ENCODE measurements around the gene RNF113B.

RNF113B gene

DNA sequence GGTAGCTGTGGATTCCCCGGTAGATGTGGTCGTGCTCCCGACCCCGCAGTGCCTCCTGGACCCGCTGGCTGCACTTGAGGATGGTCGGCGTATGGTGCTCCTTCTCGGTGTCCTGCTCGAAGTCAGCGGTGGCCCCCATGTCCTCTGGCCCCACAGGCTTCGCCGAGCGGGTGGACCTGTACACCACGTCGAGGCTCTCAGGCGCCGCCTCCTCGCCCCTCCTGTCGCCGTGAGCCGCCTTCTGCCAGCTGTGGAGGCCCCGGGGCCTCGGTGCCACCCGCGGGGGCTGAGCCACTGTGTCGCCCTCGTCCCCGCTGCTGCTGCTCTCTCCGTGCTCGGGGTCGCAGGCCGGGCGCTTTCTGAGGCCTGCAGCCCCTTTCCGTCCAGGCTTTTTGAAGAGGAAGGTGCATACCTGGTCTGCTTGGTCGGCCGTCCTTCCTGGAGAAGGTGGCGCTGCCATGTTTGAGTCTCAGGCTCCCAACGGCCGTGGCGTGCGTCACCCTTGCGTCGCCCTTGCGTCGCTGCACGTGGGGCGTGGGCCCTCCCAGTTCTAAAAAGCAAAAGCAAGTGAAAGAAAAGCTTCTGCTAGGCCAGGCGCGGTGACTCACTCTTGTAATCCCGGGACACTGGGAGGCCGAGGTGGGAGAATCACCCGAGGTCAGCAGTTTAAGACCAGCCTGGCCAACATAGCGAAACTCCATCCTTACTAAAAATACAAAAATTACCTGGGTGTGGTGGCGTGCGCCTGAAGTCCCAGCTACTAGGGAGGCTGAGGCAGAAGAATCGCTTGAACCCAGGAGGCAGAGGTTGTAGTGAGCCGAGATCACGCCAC is at the start of gene RNF113B:
RNF113B (minus strand) TSS at position 493 of the 832 bp plus-strand sequence; CDS start at position 460, 33 bp downstream.
- no peak for DNase-seq (ENCODE audit: low read depth in 1 of 2, low spot score in 1 of 2)

- no peak for DNase-seq (ENCODE audit: low read depth in 1 of 2, low spot score in 1 of 2)
These were observed 49.4 kb upstream of the RNF113B start for GRCh38 chr13:98226496-98226895.

DNA sequence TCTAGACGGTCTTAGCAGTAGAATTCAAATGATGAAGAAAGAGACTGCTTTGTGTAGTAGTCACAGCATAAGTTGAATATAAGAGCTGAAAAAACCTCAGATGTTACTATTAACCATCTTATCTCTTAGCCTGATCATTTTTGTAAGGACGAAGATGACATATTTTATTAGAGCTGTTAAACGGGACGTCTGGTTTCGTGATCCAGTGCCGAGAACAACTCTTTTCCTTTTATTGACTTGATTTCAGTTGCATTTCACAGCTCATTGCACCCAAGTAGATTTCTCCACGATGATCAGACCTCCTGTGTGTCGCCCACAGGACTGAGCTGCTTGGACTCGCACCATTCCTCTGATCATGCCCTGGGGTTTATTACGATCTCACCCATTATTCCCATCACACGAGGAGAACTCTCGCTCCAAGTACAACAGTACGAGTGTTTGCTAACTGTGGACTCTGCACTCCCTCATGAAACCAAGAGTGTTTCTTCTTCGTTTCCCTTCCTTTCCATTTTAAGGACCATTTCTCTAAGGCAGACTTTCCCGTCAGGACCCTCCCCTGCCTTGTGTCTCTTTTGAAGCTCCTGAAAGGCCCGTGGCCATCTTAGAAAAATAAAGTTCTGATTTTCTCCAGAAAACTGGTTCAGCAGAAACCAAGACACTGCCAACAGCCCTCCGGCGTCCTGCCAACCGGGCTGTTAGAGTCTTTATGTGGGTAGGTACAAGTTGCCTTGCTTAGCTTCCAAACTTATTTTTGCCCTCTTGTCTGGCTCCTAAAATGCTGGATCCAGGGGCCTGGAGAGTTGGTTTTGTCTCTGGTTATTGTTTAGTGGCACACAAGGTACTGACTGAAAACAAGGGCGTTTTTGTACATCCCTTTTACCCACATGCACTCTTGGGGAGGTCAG is 48.2 kb upstream of the RNF113B start:
- DNase-seq (ENCODE audit: low read depth in 1 of 2, low spot score in 1 of 2): no peak

DNA sequence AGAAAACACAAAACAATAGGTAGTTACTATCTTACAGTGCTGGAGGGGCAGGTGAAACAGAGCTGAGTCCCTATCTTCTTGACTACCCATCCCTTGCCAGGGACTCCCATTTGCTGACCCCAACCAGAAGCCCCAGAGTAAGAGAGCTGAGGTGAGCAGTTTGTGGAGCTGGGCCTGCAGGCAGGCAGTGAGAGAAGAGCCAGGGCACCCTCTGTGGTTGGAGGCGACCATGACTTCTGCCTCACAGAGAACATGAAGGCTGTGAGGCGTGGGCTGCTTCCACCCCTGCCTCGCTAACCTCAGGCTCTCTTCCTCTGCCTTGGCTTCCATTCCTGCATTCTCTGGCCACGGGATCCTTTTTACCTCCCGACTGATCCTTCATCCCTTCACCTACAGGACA is 47.5 kb upstream of the RNF113B start:
- no peak for DNase-seq (ENCODE audit: low read depth in 1 of 2, low spot score in 1 of 2)

DNA sequence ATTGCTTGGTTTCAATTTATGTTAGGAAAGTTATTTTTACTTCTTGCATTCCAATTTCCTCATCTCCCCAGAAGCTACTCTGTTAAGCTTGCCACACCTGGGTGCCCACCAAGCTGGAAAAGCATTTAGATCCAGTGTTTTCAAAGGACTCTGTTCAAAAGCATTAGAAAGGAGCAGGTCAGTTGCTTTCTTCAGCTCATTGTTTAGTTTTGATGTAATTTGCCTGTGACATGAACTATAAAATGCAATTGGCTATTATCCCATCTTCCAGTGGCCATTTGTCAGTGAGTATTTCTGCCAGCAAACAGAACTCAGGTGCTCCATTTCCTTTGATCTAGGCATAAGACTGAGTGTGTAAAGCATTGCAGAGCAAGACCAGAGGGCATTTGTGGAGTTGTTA is 46.7 kb upstream of the RNF113B start:
- DNase-seq (ENCODE audit: low read depth in 1 of 2, low spot score in 1 of 2): no peak

GRCh38 chr13:98222816-98223215 is 45.7 kb upstream of the RNF113B start:
- DNase-seq (ENCODE audit: low read depth in 1 of 2, low spot score in 1 of 2): no peak

GRCh38 chr13:98222081-98222554 is 45.0 kb upstream of the RNF113B start:
- DNase-seq (ENCODE audit: low read depth in 1 of 2, low spot score in 1 of 2): no peak

DNA sequence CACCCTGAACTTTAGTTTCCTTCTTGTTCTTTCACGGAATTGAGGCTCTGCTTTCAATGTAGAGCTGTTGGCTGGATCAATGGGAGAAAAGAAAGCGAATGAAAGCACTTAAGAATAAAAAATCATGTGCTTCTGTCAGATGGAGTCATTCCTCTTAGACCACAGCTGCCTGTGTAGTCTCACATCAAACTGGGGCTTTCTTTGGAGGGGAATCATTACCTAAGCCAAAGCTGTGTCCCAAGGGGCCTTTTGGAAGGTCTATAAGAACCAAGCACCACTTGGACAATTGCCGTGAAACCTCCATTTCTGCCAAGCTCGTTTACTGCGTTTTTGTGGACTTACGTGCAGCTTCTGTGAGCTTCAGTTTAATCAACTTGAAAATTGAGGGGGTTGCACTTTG is 44.2 kb upstream of the RNF113B start:
- DNase-seq (ENCODE audit: low read depth in 1 of 2, low spot score in 1 of 2): no peak

DNA sequence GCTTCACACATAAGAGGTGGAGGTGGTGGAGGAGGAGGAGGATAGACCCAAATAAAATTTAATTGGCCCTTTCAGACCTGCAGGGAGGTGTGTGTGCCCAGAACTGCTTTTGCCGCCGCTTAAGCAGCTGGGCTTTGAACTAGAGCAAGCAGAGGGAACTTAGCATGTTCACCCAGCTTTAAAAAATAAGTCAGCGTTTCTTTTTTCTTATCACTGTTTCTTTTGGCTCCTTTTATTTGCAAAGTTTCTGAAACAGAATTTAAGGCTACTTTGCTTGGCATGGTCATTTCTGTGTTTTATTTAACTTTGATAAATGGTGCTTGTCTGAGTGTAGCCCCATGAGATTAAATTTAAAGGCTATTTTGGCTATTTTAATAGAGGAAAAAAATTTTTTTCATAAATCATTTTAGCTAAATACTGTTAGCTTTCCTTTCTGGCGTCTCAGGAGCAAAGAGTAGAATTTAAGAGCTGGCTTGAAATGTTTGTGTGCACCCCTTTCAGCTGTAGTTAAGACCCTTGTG is 43.3 kb upstream of the RNF113B start:
- DNase-seq (ENCODE audit: low read depth in 1 of 2, low spot score in 1 of 2): no peak

DNA sequence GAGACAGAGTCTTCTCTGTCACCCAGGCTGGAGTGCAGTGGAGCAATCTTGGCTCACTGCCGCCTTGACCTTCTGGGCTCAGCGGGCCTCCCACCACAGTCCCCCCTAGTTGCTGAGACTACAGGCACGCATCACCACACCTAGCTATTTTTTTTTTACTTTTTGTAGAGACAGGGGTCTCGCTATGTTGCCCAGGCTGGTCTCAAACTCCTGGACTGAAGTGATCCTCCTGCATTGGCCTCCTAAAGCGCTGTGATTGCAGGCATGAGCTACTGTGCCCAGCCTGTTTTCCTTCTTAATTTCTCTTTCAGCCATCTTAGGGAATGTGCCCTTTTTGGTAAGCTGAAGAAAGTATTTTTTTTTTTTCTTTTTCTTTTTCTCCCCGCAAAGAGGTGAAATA is 42.6 kb upstream of the RNF113B start:
- DNase-seq (ENCODE audit: low read depth in 1 of 2, low spot score in 1 of 2): no peak

GRCh38 chr13:98217597-98217996 is 40.5 kb upstream of the RNF113B start:
- no peak for DNase-seq (ENCODE audit: low read depth in 1 of 2, low spot score in 1 of 2)

- no peak for DNase-seq (ENCODE audit: low read depth in 1 of 2, low spot score in 1 of 2)
These were observed 39.7 kb upstream of the RNF113B start for GRCh38 chr13:98216711-98217285.

GRCh38 chr13:98216135-98216565 is 39.1 kb upstream of the RNF113B start:
- no peak for DNase-seq (ENCODE audit: low read depth in 1 of 2, low spot score in 1 of 2)

GRCh38 chr13:98215508-98215907 is 38.4 kb upstream of the RNF113B start:
- no peak for DNase-seq (ENCODE audit: low read depth in 1 of 2, low spot score in 1 of 2)

DNA sequence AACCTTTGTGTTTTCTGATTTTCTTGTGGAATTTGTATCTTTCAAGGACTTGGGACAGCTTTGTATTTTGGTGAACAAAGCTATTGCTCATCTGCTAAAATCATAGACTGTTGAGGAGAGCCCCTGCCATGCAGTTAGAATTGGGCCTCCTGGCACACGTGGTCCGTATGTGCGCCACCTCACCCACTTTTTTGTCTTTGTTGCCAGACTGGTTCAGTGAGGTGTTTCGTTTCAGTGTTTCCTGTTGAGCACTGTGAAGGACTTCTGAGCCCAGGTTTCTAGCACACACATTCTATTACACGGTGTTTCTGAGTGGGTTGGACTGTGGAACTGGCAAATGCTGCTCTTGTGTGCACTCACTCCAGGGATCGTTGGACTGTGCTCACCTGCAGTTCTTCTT is 37.6 kb upstream of the RNF113B start:
- DNase-seq (ENCODE audit: low read depth in 1 of 2, low spot score in 1 of 2): no peak

DNA sequence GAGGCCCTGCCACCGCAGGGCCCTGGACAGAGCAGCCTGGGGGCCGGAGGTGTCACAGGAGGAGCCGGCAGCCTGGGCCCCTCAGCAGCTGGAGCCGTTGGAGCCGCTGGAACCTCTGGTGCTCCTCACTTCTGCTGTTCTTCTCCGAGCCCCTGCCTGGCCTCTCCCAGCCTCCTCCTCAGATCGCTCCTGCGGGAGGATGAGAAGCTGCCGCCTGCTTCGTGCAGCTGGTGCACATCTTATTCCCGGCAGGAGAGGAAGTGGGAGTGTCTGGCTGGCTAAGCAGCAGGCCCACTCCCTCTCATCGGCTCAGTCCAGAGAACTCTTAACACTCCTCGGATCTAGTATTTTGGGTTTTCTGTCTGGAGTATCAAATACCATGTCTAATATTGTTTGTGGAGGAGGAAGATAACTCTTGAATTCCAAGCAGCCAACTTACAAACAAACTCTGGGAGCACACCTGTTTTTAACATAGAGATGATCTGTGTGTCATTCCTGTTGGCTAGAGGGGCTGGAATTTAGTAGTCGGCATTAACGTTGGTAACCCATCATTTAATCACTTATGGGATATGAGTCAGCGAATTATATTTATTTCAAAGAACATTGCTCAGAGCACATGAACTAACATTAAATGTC is 37.1 kb upstream of the RNF113B start:
- no peak for DNase-seq (ENCODE audit: low read depth in 1 of 2, low spot score in 1 of 2)

DNA sequence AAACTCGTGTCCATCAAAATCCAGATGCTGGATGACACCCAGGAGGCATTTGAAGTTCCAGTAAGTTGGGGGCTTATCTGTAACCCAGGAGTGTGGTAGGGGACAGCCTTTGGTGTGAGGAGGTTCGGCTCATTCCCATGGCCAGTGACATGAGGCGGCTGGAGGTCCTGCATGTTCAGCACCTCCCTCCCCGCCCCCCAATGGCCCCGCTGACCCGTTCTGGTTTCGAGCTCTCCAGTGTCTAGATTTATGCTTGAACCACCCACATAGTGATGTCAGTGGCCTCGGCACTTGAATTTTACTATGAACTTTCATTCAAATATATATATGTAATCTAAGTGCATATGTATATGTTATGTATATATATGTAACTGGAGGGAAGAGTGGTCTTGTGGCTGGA is 36.3 kb upstream of the RNF113B start:
- no peak for DNase-seq (ENCODE audit: low read depth in 1 of 2, low spot score in 1 of 2)

DNA sequence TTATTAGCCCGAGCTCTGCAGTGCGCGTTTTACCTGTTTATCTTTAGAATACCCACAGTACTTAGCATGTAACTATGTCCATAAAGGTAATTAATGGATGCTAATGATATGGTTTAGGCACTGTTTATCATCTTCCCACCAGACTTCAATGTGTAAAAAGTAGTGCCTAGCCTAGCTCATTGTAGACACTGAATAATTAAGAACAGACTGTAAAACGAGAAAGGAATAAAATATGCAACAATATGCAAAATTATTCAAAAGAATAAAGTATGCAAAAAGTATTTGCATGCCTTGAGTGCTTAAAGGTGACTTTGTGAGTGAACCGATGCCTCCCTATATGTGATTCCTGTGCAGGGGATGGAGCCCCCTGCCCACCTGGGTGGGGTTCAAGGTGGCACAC is 35.7 kb upstream of the RNF113B start:
- DNase-seq (ENCODE audit: low read depth in 1 of 2, low spot score in 1 of 2): no peak

GRCh38 chr13:98208606-98209005 is 31.5 kb upstream of the RNF113B start:
- DNase-seq (ENCODE audit: low read depth in 1 of 2, low spot score in 1 of 2): no peak

- no peak for DNase-seq (ENCODE audit: low read depth in 1 of 2, low spot score in 1 of 2)
These were observed 30.3 kb upstream of the RNF113B start for GRCh38 chr13:98207416-98207815.

DNA sequence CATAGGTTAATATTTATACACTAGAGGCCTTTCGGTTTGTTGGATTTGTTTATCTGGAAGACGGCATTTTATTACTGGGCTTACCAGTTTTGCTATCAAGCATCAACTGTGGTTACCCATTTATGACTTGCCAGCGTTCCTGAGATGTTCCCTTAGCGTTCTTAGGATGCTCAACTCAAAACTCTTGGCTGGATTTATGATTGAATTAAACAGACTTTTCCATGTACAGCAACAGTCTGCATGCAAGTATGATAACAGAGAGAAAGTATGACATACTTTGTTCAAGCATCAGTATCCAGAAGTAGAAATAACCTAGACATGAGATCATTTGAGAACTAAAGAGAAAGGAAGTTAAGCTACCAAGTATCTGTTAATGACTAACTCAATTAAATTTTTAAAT is 29.9 kb upstream of the RNF113B start:
- DNase-seq (ENCODE audit: low read depth in 1 of 2, low spot score in 1 of 2): no peak
